Tongue (tissue), 2 donors: ENCODE data around the gene GNRHR. TPM values are rescaled to one million over a fixed set of nuclear protein-coding genes. Genes with fewer than 3 reads are reported as not detected.
"Not testable (repeated sequence)": the region's sequence is repeated elsewhere in the genome, so short reads cannot be mapped to it uniquely, and the experiment has no call there.

Experiments
- DNase-seq: peaks from one replicate; pipeline ENCODE4 v3.0.0-alpha.2; 2015
- total RNA-seq: library from RNA; depleted of rRNA; stranded (reverse); fragments of >200 nt; gene quantifications from one replicate; pipeline ENCODE4 v1.2.3, GENCODE V29; 2014

The GNRHR gene, protein sequence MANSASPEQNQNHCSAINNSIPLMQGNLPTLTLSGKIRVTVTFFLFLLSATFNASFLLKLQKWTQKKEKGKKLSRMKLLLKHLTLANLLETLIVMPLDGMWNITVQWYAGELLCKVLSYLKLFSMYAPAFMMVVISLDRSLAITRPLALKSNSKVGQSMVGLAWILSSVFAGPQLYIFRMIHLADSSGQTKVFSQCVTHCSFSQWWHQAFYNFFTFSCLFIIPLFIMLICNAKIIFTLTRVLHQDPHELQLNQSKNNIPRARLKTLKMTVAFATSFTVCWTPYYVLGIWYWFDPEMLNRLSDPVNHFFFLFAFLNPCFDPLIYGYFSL
- not detected for total RNA-seq

DNA sequence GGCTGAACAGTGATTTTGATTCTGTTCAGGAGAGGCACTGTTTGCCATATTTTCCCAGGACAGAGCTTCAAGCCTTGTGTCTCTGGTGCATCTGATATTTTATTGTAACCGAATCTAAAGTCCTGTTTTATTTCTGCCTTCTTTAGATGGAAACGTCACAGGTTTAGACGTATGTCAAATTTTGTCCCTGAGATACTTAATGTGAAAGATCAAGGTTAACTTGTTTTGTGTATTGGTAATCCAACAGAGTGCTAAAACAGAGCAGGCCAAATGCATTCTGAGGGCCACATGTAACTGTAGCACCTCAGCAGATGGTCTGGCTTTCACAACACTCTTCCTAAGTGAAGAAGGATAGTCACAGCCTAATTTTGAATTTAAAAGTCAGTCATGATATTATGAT is at the start of gene GNRHR:
Gene GNRHR (minus strand): TSS at position 101 of the 400 bp plus-strand sequence. CDS start 53 bp downstream, at position 48.
- no peak for DNase-seq

DNA sequence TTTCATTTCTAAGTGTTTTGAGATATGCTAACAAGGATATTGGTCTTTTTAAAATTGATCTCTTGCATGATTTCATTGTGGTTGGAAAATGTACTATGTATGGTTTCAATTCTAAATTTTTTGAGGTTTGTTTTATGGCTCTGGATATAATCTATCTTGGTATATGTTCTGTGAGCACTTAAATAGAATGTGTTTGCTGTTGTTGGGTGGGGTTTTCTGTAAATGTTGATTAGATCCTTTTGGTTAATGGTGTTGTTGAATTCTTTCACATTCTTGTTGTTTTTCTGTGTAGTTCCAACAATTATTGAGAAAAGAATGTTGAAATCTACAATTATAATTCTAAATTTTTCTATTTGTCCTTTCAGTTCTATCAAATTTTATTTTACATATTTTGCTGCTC is 42.6 kb upstream of the GNRHR start:
- DNase-seq, result no peak

DNA sequence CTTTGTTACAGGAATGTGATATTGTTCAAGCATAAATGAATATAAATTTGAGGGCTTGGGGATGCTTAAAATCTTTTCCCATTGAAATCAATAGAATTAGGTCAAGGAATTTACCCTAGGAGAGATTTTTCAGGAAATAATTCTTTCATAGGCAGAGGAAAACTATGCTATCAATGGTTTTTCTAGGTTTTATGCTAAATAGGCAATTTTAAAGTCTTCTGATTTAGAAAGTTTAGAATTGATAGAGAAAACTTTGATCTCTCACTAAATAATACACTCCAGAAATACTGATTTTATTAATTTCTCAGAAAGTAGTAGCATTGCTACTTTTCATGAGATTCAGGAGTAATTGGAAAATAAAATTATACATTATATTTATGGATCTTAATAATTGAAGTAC is 36.5 kb upstream of the GNRHR start:
- no peak for DNase-seq

DNA sequence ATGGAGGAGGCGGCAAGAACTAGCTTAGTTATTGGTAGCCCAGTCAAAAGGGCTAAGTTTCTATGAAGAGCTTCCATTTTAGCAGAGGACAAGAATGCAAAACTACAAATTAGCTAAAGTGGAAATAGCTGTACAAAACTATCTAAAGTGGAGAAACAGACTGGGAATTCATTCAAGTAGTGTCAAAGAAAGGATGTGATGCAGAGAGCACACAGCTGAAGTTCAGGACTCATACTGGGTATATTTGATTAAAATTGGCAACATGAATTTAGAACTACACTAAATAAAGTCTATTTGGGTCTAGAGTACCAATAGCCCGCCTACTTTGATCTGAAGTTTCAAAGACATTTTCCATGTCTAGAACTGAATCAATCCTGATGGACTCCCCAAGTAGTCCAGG is 33.1 kb upstream of the GNRHR start:
- DNase-seq, result no peak

DNA sequence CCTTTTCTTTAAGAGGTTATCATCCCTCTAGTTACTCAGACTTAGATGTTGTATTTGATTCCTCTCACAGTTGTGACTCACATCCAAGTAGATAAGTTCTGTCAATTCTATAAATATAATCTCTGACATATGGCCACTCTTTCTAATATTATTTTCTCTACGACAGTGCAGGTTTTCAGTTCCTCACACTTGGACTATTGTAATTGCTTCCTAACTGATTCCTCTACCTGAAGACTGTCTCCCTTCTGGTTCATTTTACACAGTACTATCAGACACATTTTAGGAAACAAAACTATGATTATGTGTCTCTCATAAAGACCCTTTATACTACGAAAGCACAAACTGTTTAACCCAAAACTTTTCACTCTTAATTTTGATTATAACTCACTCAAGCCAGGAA is 31.3 kb upstream of the GNRHR start:
- DNase-seq, result no peak

DNA sequence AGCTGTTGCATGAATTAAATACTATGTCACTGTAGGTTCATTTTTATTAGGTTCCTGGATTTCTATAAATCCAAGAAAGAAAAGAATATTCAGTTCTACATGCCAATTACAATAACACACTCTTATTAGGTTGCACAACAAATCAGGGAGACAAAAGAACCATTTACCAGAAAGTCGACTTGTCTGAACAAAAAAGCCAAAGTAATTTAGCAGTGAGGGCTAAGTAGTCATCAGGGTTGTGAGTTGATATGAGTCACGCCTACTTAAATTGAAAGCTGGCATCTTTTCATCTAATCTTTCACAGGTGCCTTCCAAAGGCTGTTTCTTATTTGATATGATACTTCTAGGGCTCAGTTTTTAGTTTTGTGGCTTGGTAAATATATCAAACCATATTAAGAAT is 25.4 kb upstream of the GNRHR start:
- DNase-seq, result no peak

DNA sequence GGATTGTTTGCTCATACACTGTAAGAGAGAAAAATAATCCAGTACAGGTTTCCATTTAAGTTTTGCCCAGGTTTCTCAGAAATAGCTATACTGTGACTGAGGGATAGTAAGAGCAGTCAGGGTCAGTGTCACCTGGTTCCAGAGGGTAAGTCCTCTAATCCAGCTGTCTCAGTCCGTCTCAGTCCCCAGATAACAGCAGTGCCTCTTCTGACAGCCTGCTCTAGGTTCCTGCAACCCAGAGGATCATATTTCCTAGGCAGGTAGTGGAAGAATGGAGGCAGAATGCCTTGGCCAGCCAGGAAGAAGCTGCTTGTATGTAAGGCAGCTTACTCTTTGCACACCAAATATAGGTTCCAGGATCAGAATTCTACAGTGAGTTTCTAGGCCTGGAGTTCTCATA is 22.6 kb upstream of the GNRHR start:
- no peak for DNase-seq

DNA sequence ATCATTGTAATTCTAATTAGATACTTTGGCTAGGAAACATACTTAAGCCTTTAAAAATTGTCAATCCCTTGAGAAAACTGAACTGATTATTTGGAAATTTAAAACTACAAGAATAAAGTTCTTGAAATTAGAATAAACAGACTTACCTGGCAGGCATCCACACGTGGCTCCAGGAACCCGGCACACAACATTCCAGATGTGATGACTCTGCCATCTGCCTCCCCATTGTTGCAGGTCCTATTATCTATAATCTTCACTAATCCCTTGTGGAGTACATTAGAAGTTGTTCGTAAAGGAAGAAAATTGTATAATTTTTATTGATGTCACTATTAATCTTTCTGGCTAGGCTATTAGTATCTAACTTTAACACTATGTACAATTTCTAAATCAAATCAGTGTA is 16.2 kb upstream of the GNRHR start:
- peak; percentile 18 for DNase-seq

DNA sequence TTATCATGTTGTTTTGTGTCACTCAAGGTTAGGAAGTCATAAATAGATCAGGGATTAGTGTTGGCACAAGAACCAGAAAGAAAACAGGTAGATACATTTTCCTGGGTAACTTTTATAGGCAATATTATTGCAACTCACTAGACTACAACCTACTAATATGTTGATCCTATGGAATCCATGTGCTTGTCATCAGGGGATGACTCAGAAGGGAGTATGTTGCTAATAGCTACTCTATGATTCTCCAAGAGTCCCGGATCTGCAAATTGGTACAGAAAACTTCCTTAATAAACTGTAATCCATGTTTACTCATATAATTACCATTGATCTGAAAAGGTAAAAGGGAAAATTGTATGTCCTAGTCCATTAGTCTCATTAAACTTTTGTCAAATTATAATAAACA is 11.7 kb upstream of the GNRHR start:
- peak; percentile 44 for DNase-seq

DNA sequence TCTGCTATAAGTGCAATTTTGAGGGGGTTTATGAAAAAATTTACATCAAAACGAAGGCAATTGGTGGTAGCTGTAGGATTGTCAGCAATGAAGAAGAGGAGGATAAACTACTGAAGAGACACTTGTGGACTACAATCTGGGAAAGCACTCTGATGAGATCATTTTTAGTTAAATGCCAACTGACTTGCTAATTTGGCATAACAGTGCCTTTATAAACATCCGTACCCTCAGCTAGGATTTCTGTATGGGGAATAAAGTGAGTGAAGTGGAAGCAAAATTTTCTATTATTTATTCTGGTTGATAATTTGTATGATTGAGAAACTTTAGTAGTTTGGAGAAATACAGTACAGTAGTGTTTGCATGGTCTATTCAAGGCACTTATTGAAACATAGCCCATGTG is 11.2 kb upstream of the GNRHR start:
- no peak for DNase-seq

DNA sequence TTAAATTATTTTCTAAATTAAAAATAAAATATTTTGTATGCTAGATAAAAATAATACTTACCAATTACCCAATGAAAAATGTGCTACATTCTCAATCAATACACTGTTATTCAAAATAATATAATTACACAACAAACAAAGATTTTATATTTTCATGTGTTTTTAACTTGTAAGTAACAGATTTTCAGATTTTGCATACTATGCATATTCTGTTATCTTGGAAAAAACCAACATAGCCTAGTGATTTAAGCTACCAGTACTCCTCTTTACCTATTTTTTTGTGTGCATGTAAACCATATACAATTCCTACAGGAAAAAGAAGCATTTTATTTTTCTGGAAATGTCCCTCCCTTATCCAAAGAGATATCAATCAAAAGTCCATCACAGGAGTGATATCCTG is 10.0 kb upstream of the GNRHR start:
- DNase-seq, result no peak

DNA sequence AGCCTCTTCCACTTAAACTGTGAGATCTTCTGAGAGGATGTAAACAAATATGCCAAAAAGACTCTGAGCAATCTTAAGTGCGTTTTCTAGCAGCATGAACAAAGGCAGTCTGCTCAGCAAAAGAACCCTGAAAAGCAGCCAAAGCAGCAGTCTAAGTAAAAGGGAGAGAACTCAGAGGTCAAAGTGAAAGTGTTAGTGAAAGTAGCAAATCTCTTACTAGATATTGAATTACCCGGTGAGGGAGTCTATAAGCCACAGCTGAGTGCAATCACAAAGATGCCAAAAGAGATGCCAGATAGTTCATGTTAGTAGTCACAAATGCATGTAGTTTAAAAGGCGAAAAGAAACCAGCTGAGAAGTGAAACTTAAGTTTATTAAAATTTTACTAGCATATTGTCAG is 7.9 kb upstream of the GNRHR start:
- DNase-seq, result no peak

DNA sequence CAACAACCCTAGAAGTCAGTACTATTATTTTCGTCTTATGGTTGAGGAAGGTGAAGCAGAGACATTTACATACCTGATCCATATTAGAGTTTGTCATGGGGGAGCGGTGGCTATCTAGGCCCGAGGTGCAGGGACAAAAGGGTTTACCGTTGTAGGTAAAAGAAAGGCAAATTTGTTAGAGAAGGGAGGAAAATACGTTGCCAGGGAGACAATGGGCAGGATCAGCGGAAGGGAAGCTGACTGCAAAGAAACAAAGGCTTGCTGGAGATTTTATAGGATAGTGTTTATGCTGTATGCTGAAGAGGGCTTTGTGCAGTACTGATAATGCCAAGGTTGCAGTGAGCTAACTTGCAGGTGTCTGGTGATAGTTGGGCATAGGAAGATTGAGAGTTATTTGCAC is 2.8 kb upstream of the GNRHR start:
- not testable (repeated sequence) for DNase-seq

DNA sequence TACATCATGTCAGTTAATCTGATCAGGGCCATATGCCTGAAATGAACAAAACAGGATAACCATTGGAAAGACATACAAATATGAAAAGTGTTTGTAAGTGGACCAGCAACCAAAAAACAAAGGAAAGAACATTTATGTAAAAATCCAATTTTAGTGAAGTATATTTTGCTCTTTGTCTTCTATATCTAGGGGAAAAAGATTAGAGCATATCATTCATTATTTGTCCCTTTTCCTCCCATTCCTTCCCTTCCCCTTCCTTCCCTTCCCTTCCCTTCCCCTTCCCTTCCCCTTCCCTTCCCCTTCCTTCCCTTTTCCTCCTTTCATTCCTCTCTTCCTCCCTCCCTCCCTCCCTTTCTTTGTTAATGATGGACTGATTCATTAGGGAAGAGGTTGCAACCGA is 1.8 kb upstream of the GNRHR start:
- DNase-seq, result no peak

DNA sequence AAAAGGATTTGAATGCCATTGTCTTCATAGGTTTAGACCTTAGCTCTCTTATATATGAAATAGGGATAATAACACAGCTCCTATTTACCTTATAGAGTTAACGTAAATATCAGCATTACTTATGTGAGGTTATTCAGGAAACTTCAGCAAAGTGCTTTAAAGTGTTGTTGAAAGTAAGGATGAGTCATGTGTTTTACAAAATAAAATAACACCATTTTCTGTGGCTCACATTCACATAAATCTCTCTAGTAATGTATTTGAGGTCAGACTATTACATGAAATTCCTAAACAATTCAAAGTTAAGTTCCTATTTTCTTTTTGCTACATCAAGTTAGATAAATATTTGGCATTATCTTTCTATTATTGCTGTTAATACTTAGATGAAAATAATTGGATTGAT is 2.9 kb downstream of the GNRHR start:
- DNase-seq, result no peak

DNA sequence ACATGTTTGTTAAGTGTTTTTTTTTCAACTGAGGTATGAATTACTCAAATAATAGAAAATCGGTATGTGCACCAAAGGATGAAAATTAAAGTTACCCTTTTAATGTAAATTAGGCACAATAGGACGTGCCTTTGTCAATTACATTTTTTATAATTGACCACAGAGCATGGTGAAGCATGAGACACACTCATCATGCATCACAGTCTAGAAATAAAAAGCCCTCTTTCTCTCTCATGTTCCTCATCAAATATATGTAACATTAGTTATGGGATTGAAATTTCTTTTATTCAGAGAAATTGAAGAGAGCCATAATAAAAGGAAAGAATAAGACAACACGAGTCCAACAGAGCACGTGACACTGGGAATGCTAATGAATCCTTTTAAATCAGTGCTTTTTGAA is 3.5 kb downstream of the GNRHR start:
- DNase-seq, result no peak

DNA sequence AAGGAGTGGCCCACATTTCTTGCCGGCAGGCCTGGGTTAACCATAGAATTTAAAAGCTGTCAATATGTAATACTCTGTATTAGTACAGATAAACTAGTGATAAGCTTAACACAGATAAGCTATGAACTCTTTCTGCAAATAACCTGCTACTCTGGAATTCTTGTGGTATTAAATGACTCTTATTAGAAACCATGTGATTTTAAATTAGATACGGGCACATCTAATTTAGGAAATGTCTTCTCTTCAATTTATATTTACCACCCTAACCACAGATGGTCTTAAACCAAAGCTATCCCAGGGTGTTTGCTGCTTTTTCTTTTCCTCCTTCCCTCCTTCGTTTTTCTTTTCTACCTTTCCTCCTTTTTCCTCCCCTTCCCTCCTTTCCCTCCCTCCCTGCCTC is 4.9 kb downstream of the GNRHR start:
- DNase-seq, result no peak

DNA sequence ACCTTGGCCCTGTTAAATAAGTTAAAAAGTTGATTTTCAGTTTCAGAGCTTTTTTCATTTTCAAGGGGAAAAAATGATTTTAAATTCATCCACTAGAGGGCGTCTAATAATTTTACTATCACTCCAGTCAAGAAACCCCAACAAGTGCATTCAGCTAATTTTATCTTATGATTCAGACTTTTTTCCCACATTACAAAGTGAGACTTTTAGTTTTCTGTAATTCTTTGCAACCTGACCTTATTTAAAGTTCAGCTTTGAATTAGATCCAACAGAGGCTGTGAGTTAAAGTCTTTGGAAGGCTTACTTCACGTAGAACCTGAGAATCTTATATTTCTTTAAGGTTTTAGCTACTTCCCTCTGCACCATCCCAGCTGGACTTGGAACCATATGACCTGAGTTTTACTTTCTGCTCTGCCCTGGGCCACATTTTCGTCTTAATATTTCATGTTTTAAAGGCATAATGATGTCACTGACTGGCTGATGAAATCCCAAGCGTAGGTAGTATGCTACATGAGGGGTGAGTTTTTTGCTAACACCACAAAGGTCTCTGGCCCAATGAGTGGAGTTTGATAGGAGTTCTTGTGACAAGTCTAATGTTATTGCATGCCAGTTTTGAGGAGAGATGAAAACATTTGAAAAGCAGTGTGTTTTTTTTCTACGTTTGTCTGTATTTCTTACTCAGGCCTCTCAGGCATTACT is 7.2 kb downstream of the GNRHR start:
- peak; percentile 62 for DNase-seq

DNA sequence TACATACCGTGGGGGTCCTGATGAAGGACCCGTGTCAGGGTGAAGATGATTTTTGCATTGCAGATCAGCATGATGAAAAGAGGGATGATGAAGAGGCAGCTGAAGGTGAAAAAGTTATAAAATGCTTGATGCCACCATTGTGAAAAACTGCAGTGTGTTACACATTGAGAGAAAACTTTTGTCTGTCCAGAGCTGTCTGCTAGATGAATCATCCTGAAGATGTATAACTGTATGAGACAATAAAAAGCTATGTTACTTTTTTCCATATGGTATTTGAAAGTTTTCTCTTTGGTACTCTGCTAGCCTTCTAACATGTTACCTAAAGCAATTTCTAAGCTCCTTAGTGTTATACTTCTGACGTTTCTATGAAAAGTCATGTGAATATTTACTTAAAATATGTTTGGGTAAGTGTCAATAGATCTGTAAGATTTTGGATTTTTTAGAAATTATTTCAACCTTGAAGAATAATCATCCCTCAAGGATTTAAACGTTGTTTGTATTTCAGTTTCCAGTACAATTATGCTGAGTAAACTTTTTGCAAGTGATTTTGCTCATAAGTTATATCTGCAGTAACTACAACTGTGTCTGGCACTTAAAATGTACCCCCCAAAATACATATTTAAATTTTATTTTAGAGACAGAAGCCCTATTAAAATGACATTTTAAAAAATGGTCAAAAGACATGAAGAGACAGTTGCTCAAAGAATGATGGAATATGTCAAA is 9.5 kb downstream of the GNRHR start:
- DNase-seq, result no peak

DNA sequence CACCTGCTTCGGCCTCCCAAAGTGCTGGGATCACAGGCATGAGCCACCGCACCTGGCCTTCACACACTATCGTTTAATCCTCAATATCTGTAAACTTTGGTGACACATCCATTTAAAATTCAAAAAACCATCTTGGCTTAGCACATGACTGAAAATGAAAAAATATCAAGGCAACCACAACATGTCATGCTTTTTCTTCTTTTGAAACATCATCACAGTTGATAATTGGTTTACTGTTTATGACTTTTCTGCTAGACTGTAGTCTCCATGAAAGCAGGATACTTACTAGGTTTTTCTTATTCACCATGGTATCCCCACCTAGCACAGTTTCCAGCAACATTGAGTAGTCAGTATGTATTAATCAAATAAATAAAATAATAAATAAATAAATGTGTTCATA is 11.0 kb downstream of the GNRHR start:
- DNase-seq, result no peak

DNA sequence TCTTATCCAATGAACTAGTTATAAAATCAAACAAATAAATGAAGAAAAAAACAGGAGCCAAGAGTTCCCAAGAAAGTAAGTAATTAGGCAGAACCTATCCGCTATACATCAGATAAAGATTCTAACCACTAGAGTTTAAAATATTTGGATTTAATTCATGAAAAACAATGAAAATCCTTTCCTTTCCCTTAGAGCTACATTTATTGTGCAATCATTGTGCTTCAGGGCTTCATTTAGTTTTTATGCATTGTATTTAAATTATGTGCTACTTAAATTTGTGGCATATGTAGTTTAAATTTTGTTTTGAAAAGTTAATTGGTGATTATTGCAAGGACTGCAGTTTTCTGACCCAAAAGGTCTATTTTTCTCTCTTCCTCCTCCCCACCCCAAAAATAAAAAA is 17.9 kb downstream of the GNRHR start:
- DNase-seq, result no peak

DNA sequence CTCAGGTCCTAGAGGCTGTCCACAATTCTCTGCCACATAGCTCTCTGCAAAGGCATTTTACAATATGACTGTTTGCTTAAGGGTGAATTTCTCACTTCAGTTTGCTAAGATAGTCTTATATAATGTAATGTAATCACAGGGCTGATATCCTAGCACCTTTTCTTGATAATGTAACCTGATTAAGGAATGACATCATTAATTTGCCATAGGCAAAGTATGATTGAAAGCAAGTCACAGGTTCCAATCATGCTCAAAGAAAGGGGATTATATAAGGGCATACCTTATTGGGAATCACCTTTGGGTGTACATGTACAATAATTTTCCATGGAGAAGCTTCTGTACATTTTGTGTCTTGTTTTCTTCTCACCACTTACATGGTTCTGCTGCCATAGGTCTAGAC is 18.9 kb downstream of the GNRHR start:
- no peak for DNase-seq

DNA sequence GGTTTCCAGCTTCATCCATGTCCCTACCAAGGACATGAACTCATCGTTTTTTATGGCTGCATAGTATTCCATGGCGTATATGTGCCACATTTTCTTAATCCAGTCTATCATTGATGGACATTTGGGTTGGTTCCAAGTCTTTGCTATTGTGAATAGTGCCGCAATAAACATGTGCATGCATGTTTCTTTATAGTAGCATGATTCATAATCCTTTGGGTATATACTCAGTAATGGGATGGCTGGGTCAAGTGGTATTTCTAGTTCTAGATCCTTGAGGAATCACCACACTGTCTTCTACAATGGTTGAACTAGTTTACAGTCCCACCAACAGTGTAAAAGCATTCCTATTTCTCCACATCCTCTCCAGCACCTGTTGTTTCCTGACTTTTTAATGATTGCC is 23.7 kb downstream of the GNRHR start:
- not testable (repeated sequence) for DNase-seq
